NCI-H2171 treated with DMSO at 0.1 percent for 48 hours (cell line): ENCODE results near the gene TRRAP.

Source experiments
- DNase-seq: peaks from one replicate; lab custom pipeline; 2025; lab: John Stamatoyannopoulos, UW

Gene TRRAP

GRCh38 chr7:99050971-99051370 is 172.6 kb downstream of the TRRAP start:
- DNase-seq = no peak

GRCh38 chr7:99054781-99055180 is 176.4 kb downstream of the TRRAP start:
- no peak for DNase-seq

DNA sequence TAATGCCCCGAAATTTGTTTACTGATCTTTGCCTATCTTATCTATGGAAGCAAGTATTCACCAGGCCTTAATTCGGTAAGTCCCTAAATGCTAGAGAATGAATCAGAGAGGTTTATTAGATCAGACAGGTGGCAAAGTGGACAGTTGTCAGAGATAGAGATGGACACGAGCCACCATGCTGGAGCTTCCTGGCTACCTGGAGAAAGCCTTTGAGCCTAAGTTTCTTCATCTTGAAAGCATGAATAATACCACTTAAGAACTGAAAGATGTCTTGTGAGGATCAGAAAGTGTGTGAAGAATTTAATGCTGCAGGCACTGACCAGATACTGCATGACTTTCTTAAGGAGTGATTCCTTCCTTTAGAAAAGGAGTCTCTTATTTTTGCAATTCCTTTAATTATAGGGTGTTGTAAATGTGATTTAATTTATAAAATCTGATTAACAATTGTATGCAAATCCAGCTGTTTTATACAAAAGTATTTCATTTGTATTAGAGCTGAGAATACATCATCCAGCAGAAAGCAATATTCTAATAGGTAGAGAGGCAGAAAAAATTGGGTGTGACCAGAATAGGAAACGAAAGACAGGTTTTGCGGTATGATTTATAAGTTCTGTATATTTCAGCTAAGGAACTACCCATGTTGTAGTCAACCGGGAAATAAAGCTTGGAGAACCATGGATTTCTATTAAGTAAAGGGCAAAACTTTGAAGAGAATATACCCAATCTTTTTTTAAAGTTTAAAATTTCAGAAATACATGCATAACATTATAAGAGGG is 182.9 kb downstream of the TRRAP start:
- no peak for DNase-seq
